K562 treated with DMSO at 1 percent for 24 hours (cell line): ENCODE data around the gene SETD1B. TPM values are rescaled to one million over a fixed set of nuclear protein-coding genes. Genes with fewer than 3 reads are reported as not detected.

ENCODE experiments used
- total RNA-seq: library from RNA; unstranded; fragments of 300-600 nt; gene quantifications from 2 replicates; pipeline ENCODE4 v1.2.3, GENCODE V29; 2022; ENCODE audit warnings: low read depth; ENCODE audit not compliant: insufficient read depth

Gene SETD1B
- 9.5 and 10.2 TPM in 2 replicates for total RNA-seq

DNA sequence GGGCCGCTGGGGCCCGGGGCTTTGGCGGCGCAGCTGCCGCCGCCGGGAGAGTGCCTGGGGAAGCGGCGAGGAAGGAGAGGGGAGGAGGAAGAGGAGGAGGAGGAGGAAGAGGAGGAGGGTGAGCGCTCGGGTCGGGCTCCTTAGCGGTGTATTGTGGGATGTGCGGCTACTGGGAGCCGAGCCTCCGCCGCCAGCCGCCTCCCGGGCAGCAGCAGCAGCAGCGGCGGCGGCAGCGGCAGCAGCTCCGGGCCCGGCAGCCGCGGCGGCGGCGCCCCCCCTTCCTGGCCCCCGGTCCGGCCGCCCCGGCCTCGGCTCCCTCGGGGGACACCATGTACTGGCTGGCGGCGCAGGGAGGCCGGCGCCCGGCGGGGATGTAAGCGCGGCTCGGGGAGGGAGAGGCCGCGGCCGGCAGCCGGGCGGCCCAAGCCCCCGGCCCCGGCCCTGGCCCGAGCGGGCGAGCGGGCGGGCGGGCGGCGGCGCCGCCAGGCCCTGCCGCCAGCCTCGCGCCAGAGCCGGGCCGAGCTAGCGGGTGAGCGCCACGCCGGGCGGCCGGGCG, at the start of gene SETD1B:
Gene SETD1B, plus strand, starts transcription at position 149 of the 556 bp plus-strand sequence. CDS start 729 bp downstream, outside the sequence.

DNA sequence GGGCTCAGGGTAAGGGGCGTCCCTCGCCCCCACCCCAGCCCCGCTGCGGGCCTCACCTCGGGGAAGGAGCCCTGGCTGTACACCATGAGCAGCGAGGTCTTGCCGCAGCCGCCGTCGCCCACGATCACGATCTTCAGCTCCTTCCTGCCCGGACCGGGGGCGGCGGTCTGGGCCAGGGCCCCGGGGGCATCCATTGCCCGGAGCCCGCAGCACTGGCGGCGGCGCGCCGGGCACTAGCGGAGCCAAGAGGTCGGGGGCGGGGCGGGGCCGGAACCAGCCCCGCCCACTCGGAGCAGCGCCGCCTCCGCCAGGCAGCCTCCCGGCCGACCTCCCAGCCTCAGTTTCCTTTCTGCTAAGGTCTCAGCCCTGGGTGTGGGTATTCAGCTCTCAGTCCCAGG, 10.4 kb upstream of the SETD1B start, which contains the start of gene RHOF:
Gene RHOF, minus strand, starts transcription at position 249 of the 398 bp plus-strand sequence. Its CDS starts 55 bp downstream, at position 194.

GRCh38 chr12:121858662-121859572, 55.1 kb downstream of the SETD1B start, which contains the start of gene HPD:
TSS of gene HPD (minus strand) at chr12:121858859. CDS start at chr12:121858823, 36 bp downstream.

Other genes starting within 250 kb of the SETD1B start
- 36.6 and 37.3 TPM in 2 replicates for gene KDM2B, start 223.0 kb upstream of the SETD1B start, total RNA-seq
- gene ORAI1, start 177.5 kb upstream of the SETD1B start, total RNA-seq: 94.2 and 110 TPM in 2 replicates
- gene MORN3, start 134.4 kb upstream of the SETD1B start, total RNA-seq: 0.14 TPM in 1 of 2 replicates, not detected in the other
- 11.1 and 16.2 TPM in 2 replicates for gene TMEM120B, start 91.3 kb upstream of the SETD1B start, total RNA-seq
- gene RHOF, start 10.3 kb upstream of the SETD1B start, total RNA-seq: 2.6 and 3.2 TPM in 2 replicates
- not detected in 2 replicates for gene HPD, start 54.9 kb downstream of the SETD1B start, total RNA-seq
- 116 and 149 TPM in 2 replicates for gene PSMD9, start 84.8 kb downstream of the SETD1B start, total RNA-seq
- gene CFAP251, start 114.6 kb downstream of the SETD1B start, total RNA-seq: 14.7 and 23.7 TPM in 2 replicates
- gene BCL7A, start 217.9 kb downstream of the SETD1B start, total RNA-seq: 22.3 and 24.8 TPM in 2 replicates